Prostate gland (tissue), 2 donors: Measurements from ENCODE around the gene ARID5A. TPM values are rescaled to one million over a fixed set of nuclear protein-coding genes. Genes with fewer than 3 reads are reported as not detected.
A peak's percentile ranks its signal among the peaks of the same experiment; 100 is the strongest.

Source experiments
- DNase-seq: peaks from one replicate; pipeline ENCODE4 v3.0.0-alpha.2; 2019; ENCODE audit warnings: low spot score
- H3K27ac ChIP-seq, 2 donors: fragments of 200-600 bp; sonication (generic); 2 replicates each; pipeline ENCODE4 v1.5.1; 2017 to 2019
- H3K27me3 ChIP-seq: fragments of 200-600 bp; sonication (generic); replicated peaks from 2 replicates; pipeline ENCODE4 v1.5.1; 2019; ENCODE audit not compliant: insufficient read depth
- H3K36me3 ChIP-seq, 2 donors: fragments of 200-600 bp; sonication (generic); 1 replicate in 1 of 2; 2 replicates in 1 of 2; pipeline versions ENCODE4 v1.5.1 to v1.8.1; 2017 to 2019
- H3K4me1 ChIP-seq: fragments of 200-600 bp; sonication (generic); replicated peaks from 2 replicates; pipeline ENCODE4 v1.5.1; 2019
- H3K4me3 ChIP-seq, 2 donors: fragments of 200-600 bp; sonication (generic); 2 replicates each; pipeline ENCODE4 v1.5.1; 2017 to 2019
- H3K9me3 ChIP-seq: fragments of 200-600 bp; sonication (generic); 2 replicates; pipeline ENCODE4 v1.5.1; 2017
- POLR2A ChIP-seq: fragments of 450-650 bp; IDR thresholded peaks from one replicate; pipeline ENCODE4 v1.6.1; 2016; ENCODE audit warnings: antibody characterized with exemption, mild to moderate bottlenecking
- POLR2AphosphoS5 ChIP-seq: sonication (generic); formaldehyde crosslinking; IDR thresholded peaks from one replicate; pipeline ENCODE4 v1.6.1; 2017; ENCODE audit warnings: antibody characterized with exemption
- WGBS: methylation state at CpG from one replicate; pipeline ENCODE4 v1.1.5; 2018; 5-methylcytosine and 5-hydroxymethylcytosine counted together
- intact Hi-C: fragments of 100-400 bp; cut with DNase I; formaldehyde crosslinking; loops from one replicate; pipeline ENCODE4 v1.14.2; 2022
- total RNA-seq, 2 donors: library from RNA; depleted of rRNA; stranded (reverse); fragments of >200 nt; gene quantifications; one replicate each; pipeline ENCODE4 v1.1.0, GENCODE V29; 2016
- TF ChIP-seq, protein P1 (sequence below), 4 experiments: fragments of 200-600 bp in 2 of 4; fragments of 450-650 bp in 2 of 4; sonication (generic) in 2 of 4; IDR thresholded peaks; 1 replicate in 3 of 4; 2 replicates in 1 of 4; pipeline ENCODE4 v1.5.1; 2016 to 2019; ENCODE audit warnings: antibody characterized with exemption in 4 of 4, mild to moderate bottlenecking in 2 of 4, moderate library complexity in 2 of 4

ARID5A gene
- total RNA-seq, 2 donors from 2014 or later: 23.0 to 54.6 TPM

DNA sequence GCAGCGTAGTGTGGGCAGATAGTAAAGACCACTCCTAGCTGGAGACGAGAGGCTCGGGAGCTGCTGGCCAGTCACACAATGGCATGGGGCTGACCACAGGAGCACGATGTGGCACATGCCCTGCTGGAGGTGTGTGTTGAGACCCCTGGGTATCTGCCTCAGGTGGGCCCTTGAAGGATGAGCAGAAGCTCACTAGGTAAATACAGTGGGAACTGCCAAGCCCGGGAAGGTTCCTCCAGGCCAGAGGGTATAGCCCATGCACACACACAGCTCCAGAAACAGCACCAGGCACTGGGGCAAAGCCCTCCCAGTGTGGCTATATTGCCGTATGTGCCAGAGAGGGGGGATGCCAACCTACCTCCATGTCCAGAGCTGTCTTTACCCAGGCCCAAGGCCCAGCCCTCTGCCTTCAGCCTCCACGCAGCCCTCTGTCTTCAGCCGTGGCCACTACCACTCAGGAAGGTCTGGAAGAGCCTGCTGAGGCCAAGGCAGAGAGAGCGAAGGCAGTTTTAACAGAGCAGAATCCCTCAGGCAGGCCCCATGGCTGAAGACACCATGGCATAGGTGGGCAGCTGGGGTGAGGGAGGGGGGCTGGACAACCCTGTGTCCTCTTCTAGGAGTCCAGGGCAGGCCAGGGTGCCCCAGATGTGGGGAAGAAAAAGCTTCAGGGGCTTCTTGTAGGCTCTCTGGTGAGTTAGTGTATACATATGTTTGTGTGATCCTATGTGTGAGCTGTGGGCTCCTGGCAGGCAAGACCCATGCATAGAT, 7.0 kb upstream of the ARID5A start:
- no peak overlapping the region for H3K4me3 ChIP-seq
- no peak for DNase-seq
- peak overlapping the region in 1 of 2 donors; percentile 84 for H3K27ac ChIP-seq
- H3K9me3 ChIP-seq: no peaks in the 10 kb centered on the region
- peaks cover 11% of the 10 kb centered on the region for H3K4me1 ChIP-seq
- intact Hi-C loops: loop anchor here (5.0 to 10.0 kb wide), 5 partner anchors 233 to 425 kb away; partner anchors contain the start of genes CNNM3, CNNM4 and STARD7
- WGBS: 95% methylated on average over 8 of the region's 9 CpGs
- no peaks in the 10 kb centered on the region for H3K27me3 ChIP-seq
- TF ChIP-seq POLR2AphosphoS5 (no peak), POLR2A (no peak)
- TF ChIP-seq, protein P1, sequence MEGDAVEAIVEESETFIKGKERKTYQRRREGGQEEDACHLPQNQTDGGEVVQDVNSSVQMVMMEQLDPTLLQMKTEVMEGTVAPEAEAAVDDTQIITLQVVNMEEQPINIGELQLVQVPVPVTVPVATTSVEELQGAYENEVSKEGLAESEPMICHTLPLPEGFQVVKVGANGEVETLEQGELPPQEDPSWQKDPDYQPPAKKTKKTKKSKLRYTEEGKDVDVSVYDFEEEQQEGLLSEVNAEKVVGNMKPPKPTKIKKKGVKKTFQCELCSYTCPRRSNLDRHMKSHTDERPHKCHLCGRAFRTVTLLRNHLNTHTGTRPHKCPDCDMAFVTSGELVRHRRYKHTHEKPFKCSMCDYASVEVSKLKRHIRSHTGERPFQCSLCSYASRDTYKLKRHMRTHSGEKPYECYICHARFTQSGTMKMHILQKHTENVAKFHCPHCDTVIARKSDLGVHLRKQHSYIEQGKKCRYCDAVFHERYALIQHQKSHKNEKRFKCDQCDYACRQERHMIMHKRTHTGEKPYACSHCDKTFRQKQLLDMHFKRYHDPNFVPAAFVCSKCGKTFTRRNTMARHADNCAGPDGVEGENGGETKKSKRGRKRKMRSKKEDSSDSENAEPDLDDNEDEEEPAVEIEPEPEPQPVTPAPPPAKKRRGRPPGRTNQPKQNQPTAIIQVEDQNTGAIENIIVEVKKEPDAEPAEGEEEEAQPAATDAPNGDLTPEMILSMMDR (IDR thresholded peaks at IDR 0.05): no peak
- no peaks in the 10 kb centered on the region for H3K36me3 ChIP-seq

GRCh38 chr2:96530144-96530430, 6.5 kb upstream of the ARID5A start:
- WGBS: 80% methylated on average over 6 of the region's 6 CpGs
- intact Hi-C loops: loop anchor here (5.0 to 10.0 kb wide), 4 partner anchors 287 to 425 kb away; partner anchors contain the start of genes CNNM3 and STARD7
- DNase-seq: no peak
- Histone ChIP-seq H3K9me3 (no peaks in the 10 kb centered on the region), H3K27me3 (no peaks in the 10 kb centered on the region), H3K27ac (no peak overlapping the region), H3K4me3 (no peak overlapping the region), H3K36me3 (no peaks in the 10 kb centered on the region), H3K4me1 (peaks cover 14% of the 10 kb centered on the region)
- no peak for TF ChIP-seq POLR2AphosphoS5
- no peak for TF ChIP-seq POLR2A
- TF ChIP-seq, protein P1 (IDR thresholded peaks at IDR 0.05): no peak

DNA sequence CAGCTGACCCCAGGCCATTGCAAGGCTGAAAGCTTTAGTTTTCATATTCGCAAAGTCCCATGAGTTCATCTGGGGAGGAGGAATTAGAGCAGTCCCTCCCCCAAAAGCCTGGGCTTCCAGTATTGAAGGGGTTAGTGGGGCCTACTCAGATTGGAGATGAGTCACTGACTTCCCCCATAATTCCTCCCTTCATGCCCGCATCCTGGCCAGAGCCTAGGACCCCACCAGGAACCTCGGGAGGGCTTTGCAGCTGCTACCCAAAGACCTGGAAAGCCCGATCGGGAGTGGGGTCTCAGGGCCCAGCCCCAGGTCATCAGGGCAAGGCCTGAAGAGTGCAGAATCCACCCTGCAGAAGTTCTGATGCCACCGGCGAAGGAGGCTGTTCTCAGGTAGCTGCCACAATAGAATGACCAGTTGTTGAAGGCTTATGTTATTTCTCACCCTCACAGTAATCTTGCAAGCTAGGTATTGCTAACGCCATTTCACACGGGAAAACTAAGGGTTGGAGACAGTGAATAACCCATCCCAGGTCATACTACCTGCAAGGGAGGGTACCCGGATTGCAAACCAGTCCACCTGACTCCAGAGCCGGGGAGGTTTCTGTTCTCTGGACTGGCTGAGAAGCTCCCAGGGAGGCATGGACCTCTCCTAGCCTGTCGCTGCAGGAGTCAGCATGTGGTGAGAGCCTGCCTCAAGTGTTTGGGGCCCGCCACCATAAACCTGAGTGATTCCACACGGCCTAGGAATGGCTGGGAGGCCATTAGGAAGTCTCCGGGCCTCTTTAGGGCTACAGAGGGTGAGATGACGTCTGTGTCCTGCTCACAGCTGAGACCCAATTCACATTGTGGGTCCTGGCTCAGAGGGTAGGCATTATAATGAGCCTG, 5.8 kb upstream of the ARID5A start:
- intact Hi-C loops: loop anchor here (5.0 to 10.0 kb wide), 4 partner anchors 287 to 424 kb away; partner anchors contain the start of genes CNNM3 and STARD7
- 84% methylated on average over 16 of the region's 16 CpGs for WGBS
- no peaks in the 10 kb centered on the region for H3K36me3 ChIP-seq
- H3K27me3 ChIP-seq: no peaks in the 10 kb centered on the region
- peak overlapping the region; percentile 80 to 83 for H3K27ac ChIP-seq
- no peak for TF ChIP-seq POLR2AphosphoS5
- TF ChIP-seq, protein P1 (IDR thresholded peaks at IDR 0.05): no peak
- peaks cover 18% of the 10 kb centered on the region for H3K4me1 ChIP-seq
- no peak overlapping the region for H3K4me3 ChIP-seq
- no peak for DNase-seq
- no peaks in the 10 kb centered on the region for H3K9me3 ChIP-seq

DNA sequence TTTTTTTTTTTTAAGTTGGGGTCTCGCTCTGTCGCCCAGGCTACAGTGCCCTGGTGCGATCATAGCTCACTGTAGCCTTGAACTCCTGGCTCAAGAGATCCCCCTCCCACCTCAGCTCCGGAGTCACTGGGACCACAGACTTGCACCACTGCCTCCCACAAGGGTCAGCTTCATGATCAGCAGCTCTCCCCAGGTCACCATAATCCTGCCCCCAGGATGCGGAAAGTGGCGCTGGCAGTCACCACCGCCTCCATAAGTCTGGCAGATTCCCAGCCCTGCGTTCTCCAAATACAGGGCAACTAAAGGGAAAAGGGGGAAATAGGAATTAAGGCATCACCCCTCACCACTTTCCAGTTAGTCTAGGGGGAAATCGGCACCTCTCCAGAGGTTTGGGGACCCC, 5.2 kb upstream of the ARID5A start:
- Histone ChIP-seq H3K36me3 (no peaks in the 10 kb centered on the region), H3K27me3 (no peaks in the 10 kb centered on the region), H3K27ac (peak overlapping the region; percentile 80 to 83), H3K4me1 (peaks cover 18% of the 10 kb centered on the region), H3K9me3 (no peaks in the 10 kb centered on the region), H3K4me3 (no peak overlapping the region)
- TF ChIP-seq POLR2A (no peak), POLR2AphosphoS5 (no peak)
- TF ChIP-seq, protein P1 (IDR thresholded peaks at IDR 0.05): no peak
- 81% methylated on average over 9 of the region's 9 CpGs for whole genome bisulfite sequencing
- DNase-seq: no peak
- intact Hi-C loops: loop anchor here (5.0 to 10.0 kb wide), 4 partner anchors 286 to 423 kb away; partner anchors contain the start of genes CNNM3 and STARD7
